HuH-7.5 (cell line): ENCODE measurements around the gene URAD.
"Not testable (repeated sequence)": the region's sequence is repeated elsewhere in the genome, so short reads cannot be mapped to it uniquely, and the experiment has no call there.

Experiments used
- DNase-seq: peaks from one replicate; pipeline ENCODE4 v3.0.0; 2011; ENCODE audit warnings: low spot score

Gene URAD

GRCh38 chr13:27970382-27971235, 17.9 kb downstream of the URAD start:
- no peak for DNase-seq

DNA sequence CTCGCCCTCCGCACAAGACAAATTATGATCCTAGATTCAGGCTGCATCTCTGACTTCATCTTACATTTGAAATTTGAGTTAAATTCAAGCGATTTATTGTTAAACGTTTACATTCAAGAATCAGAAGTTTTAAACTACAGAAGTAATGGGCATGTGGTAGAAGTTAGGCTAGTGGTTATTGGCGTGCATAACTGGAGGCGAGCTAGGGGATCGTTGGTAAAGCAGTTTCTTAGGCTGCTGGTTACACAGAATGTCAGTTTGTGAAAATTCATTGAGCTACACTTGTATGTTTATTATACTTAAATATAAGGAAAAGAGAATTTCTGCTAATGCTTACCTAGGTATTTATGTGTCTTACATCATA, 18.6 kb downstream of the URAD start:
- DNase-seq: no peak

- peak; percentile 59 for DNase-seq
Measured at GRCh38 chr13:27969082-27969865, 19.2 kb downstream of the URAD start, which contains the start of gene CDX2. CDX2 (minus strand) TSS chr13:27969315; CDS start chr13:27969006, 309 bp downstream.

DNA sequence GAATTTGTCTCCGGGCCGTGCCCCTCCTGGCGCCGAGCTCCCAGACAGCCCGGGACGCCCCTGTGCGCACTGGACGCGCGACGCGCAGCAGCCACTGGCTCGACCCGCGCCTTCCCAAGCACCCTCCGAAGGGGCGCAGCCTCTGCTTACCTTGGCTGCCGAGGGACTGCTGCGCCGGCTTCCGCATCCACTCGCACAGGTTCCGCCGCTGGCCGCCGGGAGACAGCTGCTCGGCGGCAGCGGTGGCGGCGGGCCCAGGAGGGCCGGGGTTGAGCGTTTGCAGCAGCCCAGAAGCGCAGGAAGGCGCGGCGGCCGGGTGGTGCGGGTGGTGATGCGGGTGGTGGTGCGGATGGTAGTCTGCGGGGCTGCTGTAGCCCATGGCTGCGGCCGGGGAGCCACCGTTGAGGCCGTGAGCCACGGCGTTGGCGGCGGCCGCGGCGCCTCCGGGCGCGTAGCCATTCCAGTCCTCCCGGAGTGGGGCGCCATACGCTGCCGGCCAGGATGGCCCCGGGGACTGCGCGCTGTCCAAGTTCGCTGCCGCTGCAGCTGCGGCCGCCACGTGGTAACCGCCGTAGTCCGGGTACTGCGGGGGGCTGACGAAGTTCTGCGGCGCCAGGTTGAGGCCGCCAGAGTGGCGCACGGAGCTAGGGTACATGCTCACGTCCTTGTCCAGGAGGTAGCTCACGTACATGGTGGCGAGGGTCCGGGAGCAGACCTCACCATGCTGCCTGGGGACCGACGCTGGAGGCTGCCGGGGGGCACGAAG, 20.0 kb downstream of the URAD start:
- DNase-seq: peak; percentile 65

DNA sequence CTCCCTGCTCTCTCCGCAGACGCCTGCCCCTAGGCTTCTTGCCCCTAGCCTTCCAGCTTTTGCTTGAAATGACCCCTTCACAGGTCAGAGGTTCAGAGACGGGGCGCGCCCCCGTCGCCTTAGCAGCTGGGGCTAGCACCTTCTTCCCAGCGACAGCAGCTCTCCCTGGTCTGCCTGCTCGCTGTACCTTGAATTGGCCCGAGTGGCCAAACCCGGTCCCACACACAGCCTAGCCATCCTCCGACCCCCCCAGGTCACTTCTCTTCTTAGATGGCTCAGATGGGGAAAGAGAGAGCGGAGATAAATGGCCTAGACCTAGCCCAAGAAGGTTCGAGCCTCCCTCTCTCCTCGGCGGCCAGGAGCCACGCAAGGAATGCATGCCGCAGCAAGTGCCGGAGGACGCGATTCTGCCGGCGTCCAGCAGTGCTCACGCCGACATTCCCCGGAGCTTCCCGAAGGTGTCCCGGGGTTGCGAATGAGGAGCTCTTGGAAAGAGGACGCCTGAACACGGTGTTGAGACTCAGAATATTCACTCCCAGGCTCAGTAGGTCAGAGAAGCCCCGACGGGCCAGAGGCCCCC, 20.7 kb downstream of the URAD start:
- DNase-seq: peak; percentile 52

DNA sequence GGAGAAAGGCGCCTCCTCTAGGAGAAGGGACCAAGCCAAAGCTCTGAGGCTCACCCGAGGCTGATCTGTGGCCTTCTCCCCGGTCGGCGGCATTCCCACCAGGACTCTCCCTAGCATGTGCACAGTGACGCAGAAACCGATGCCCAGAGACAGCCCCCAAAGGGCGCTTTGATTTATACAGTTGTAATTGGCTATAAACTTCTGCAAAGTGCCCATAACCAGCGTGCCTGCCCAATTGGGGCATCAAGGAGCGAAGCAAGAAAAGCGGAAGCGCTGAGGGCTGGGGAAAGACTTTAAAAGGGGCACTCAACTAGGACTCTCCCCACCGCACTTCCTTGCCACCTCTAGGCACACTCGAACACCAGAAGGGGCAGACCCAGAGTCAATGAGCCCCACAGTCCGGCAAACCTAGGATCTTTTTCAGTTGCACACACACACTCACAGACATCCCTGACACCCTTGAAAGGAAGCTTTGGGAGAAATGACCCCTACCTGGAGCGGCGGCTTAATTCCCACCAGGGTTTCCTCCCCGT, 21.2 kb downstream of the URAD start:
- no peak for DNase-seq

- no peak for DNase-seq
Measured at GRCh38 chr13:27966641-27967202, 21.8 kb downstream of the URAD start.

- DNase-seq: no peak
Measured at GRCh38 chr13:27965740-27966640, 22.5 kb downstream of the URAD start.

DNA sequence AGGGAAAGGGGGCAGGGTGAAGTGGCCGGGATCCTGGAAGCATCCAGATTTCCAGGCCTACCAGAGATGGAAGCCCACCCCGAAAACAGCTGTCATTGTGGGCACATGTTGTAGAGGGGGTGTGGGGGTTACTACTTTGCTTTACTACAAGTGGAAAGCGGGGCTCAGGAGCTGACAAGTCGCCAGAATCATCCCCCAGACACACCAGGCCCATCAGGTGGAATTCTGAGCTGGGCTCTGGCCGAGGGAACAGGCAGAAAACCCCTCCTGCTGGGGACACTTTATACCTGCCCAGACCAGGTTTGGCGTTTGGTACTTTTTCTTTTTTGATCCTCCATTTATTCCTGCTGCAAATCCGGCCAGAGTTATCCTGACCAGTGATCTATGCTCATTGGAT, 23.2 kb downstream of the URAD start:
- DNase-seq: no peak

- no peak for DNase-seq
Measured at GRCh38 chr13:27964741-27965323, 23.7 kb downstream of the URAD start.

DNA sequence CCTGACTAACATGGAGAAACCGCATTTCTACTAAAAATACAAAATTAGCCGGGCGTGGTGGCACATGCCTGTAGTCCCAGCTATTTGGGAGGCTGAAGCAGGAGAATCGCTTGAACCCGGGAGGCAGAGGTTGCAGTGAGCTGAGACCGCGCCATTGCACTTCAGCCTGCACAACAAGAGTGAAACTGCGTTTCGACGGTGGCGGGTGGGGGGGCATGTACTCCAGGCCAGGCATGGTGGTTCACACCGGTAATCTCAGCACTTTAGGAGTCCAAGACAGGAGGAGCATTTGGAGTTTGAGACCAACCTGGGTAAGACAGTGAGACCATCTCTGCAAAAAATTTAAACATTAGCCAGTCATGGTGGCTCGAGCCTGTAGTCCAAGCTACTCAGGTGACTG, 24.3 kb downstream of the URAD start:
- not testable (repeated sequence) for DNase-seq

GRCh38 chr13:27963491-27963890, 25.0 kb downstream of the URAD start:
- no peak for DNase-seq

DNA sequence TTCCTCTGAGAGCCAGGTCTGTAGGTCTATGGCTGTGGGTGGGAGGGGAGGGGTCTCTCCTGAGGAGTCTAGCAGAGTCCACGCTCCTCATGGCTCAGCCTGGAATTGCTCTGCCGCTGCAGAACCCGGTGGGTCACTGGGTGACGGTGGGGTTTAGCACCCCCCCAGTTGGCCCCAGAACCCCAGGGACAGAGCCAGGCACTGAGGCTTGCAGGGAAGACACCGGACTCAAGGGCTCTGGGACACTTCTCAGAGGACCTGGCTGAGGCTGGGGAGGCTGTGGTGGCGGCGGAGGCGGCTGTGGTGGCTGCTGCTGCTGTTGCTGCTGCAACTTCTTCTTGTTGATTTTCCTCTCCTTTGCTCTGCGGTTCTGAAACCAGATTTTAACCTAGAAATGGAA, 25.5 kb downstream of the URAD start:
- no peak for DNase-seq

DNA sequence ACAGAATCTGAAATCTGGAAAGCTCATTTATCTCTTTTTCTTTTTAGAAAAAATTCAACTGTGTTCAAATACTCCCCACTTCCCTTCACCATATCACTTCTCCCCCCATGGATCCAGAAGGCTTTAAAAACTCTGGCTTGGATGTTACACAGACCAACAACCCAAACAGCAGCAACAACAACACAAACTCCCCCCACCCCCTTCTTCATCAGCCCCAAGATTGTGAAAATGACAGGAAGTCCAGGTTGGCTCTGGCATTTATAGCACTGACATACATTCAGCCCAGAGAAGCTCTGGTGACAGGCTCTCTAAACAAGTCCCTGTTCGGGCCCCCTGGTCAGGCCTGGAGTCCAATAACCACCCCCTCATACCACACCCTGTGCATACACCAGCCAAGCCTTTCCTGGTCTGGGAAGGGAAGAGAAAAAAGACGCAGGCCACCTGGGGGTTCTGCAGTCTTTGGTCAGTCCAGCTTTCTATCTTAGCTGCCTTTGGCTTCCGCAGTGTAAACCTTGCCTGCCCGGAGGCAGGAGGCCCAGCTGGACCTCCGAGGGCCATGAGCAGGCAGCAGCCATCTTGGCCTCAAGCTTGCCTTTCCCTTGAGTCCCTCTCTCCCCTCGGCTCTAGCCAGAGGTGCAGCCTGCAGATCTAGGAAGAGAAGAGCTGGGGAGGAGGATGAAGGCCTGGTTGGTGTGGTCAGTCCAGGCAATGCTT, 26.2 kb downstream of the URAD start:
- DNase-seq: peak; percentile 62

- no peak for DNase-seq
Measured at GRCh38 chr13:27961227-27962085, 27.0 kb downstream of the URAD start.

- DNase-seq: peak; percentile 90
Measured at GRCh38 chr13:27960362-27961226, 27.9 kb downstream of the URAD start.

DNA sequence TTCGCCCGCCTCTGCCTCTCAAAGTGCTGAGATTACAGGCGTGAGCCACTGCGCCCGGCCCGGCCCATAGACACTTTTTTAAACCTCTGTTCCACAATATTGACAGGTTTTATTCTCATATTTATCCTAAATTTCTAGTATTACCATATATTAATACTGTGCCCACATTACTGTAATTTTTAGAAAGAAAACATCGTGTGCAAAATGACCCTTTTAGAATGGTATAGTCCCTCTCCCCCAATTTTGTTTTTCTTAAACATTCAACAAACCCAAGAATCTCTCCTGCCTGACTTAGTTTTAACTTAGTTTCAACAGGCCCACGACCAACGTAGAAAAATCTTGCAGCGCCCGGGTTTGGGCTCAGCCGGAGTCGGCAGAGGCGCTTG, 28.5 kb downstream of the URAD start:
- no peak for DNase-seq
